HT-29 (cell line): ENCODE results near the gene AFG3L2. TPM values are rescaled to one million over a fixed set of nuclear protein-coding genes. Genes with fewer than 3 reads are reported as not detected.

Experiments used
- DNase-seq: peaks from one replicate; pipeline ENCODE4 v3.0.0-alpha.2; 2015; ENCODE audit warnings: low spot score
- total RNA-seq: library from RNA; depleted of rRNA; stranded (reverse); fragments of >200 nt; shearing (Covaris generic); gene quantifications from 2 replicates; pipeline ENCODE4 v1.2.3, GENCODE V29; 2014

The AFG3L2 gene
- total RNA-seq, 1 experiment from 2014 or later = 59.3 TPM

DNA sequence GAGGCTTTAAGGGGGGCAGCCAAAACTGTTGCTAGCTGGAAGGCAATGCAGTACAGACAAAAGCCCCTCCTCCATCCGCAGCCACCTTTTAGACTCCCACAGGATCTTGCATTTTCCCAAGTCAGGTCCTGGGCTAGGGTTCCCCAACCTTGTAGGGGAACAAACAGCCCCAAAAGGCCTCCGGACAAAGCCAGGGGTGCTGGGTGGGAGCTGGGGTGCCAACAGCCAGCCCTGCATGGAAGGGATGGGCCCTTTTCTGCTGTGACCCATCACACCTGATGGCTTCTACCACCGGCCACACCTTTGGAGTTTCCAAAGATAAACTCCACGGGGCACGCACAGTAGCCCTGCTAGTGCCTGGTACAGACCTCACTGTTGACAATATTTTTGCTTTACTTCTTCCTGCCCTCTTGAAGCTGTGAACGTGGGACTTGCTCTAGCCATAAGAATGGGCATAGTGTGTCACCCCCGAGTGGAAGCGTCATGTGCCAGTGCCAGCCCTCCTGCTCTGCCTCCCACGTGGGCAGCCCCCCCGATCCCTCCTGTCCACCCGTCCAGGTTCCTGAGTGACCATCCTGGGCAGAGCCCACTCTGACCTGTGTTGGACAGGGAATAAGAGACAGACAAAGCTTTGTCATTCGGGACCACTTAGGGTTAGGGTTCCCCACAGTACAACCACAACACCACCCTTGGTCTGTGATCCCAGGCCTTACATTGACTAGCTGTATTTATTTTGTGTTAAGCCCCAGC is 50.1 kb downstream of the AFG3L2 start:
- DNase-seq = no peak

DNA sequence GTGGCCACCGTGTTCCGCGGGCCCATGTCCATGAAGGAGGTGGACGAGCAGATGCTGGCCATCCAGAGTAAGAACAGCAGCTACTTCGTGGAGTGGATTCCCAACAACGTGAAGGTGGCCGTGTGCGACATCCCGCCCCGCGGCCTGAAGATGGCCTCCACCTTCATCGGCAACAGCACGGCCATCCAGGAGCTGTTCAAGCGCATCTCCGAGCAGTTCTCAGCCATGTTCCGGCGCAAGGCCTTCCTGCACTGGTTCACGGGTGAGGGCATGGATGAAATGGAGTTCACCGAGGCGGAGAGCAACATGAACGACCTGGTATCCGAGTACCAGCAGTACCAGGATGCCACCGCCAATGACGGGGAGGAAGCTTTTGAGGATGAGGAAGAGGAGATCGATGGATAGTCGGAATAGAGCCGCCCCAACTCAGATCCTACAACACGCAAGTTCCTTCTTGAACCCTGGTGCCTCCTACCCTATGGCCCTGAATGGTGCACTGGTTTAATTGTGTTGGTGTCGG is 51.2 kb downstream of the AFG3L2 start:
- DNase-seq = no peak

DNA sequence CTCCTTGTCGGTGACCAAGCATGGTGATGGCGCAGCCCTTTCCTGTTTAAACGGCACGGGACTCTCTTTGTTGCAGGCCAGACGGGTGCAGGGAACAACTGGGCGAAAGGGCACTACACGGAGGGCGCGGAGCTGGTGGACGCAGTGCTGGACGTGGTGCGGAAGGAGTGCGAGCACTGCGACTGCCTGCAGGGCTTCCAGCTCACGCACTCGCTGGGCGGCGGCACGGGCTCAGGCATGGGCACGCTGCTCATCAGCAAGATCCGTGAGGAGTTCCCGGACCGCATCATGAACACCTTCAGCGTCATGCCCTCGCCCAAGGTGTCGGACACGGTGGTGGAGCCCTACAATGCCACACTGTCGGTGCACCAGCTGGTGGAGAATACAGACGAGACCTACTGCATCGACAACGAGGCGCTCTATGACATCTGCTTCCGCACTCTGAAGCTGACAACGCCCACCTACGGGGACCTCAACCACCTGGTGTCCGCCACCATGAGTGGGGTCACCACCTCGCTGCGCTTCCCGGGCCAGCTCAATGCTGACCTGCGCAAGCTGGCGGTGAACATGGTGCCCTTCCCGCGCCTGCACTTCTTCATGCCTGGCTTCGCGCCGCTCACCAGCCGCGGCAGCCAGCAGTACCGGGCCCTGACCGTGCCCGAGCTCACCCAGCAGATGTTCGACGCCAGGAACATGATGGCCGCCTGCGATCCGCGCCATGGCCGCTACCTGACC is 51.9 kb downstream of the AFG3L2 start:
- DNase-seq = no peak

DNA sequence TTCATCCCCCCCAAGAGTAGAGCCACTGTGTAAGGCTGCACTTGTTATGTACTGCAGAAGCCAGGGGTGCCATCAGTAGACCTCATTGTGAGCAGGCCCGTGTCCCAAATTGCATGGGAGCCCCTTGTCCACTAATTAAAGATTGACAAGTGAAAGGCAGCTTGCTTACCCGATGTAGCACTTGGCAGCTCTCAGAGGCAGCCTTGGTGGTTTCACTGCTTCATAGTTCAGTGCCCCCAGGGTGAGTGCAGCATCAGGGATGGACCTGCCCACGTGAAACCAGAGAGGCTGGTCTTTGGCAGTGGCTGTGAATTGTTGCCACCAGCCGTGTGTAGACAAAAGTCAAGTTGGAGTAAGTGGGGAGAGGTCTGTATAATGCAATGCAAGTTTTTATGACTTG is 55.7 kb downstream of the AFG3L2 start:
- no peak for DNase-seq

DNA sequence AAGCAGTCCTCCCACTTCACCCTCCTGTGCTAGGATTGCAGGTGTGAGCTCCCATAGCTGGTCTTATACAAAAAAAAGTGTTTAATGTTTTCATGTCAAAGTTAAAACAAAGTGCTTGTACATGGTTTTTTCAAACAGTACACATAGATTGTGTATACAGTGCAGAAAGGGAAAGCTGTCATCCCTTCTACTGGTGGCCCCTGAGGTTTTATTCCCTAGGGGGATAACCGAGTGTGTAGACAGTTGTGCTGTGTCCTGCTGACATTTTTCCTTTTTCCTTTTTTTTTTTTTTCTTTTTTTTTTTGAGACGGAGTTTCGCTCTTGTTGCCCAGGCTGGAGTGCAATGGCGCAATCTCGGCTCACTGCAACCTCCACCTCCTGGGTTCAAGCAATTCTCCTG is 58.2 kb downstream of the AFG3L2 start:
- no peak for DNase-seq

DNA sequence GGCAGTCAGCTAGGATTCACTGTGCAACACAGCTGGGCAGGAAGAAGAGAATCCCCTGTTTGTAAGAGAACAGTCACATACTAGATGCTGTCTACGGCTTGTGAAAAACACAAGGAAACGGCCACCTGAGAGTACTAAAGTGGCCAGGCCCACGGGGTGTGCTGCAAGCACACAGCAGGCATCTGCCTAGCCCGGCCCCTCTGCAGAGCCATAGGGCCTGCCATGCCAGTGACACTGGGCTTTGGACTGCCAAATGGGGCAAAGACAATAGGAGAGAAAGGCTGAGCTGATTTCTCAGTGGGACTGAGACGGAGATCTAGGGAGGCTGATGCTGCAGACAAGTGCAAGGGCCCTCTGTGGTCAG is 58.7 kb downstream of the AFG3L2 start:
- DNase-seq = no peak

DNA sequence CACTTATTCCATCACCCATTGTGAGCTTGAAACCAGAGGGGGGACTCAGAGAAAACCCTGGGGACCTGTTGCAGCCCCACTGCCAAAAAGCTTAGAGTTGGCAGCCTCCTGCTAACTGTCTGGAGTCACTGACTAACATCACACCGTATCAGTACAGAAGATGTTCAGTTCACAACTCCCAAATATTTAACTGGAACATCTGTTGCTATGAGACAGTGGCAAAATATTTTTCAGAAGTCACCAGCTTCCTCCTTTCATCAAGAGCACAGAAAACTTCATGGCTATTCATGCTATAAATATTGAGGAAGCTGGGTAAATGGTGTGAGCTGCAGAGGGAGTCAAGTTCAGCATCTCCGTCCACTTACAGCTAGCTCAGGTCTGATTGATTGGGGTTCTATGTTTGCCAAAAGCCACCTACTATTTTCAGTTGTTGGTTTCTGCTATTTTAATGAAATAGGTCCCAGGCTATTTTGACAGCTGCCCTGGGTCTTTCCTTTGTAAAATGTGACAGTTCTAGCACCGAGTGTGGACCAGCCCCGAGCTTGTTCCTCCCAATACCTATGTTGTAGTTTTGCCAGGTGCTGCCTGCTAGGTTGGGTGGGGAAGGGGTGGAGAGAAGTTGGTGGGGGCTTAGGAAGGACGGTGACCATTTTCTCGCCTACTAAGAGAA is 59.2 kb downstream of the AFG3L2 start:
- no peak for DNase-seq

DNA sequence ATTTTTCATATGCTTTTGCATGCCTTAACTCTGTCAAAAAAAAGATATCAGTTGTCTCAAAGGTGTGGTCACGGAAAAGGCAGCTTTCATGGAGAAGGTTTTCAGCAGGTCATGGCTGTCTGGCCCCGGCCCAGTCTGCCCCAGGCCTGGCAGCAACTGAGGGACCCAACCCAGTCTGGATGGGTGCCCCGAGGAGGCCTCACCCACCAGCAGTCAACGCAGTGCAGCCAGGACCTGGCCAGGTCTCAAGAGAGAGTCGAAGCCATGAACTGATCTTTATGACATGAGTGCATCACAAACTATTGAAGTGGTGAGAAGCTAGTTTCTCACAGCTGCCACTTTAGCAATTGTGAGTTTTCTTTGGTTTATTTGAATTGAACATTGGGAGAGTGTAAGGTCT is 61.1 kb downstream of the AFG3L2 start:
- no peak for DNase-seq

DNA sequence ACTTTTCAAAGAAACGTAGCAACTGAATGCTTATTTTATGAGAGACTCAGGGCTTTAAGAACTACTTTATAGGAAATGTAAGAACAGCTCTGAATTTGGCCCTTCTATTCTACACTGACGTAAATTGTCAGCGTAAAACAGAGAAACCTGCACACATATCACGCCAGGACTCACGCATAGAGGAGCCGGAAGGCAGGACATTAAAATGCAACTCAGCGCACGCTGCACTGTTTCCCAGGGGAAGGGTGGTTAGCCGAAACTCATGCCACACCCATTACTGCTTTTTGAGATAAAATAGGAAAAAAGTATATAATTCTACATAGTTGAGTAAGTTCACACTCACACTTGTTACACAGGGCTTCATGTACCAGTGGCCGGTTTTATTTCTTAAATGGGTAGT is 61.5 kb downstream of the AFG3L2 start:
- DNase-seq = no peak

DNA sequence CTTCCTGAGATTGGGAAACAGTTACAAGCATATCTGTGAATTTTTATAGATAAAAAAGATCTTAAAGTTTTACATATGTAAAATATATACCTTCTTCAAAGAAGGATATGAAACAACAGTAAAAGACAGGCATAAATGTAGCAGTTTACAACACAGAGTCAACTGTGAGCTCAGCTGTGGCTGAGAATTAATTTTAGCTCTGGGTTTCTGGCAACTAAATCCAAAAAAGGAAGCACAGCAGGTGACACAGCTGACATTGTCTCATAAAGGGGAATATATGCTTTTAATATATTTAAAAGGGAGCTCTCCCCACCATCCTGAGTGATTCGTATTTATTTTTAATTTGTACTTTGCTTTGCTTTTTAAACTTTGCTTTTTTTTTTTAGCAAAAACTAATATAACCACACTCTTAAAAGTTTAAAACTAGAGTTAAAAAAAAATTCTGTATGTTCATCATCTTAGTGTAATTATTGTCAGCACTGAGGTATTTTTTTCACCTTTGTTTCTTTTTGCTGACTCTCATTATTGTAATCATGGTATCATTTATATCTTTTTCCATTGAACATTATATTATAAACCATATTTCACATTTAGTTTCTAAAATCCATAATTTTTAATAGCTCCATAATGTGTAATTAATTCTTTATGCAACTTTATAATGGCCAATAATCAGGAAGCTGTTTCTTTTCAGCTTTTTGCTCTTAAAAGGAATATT is 62.3 kb downstream of the AFG3L2 start:
- DNase-seq = no peak

DNA sequence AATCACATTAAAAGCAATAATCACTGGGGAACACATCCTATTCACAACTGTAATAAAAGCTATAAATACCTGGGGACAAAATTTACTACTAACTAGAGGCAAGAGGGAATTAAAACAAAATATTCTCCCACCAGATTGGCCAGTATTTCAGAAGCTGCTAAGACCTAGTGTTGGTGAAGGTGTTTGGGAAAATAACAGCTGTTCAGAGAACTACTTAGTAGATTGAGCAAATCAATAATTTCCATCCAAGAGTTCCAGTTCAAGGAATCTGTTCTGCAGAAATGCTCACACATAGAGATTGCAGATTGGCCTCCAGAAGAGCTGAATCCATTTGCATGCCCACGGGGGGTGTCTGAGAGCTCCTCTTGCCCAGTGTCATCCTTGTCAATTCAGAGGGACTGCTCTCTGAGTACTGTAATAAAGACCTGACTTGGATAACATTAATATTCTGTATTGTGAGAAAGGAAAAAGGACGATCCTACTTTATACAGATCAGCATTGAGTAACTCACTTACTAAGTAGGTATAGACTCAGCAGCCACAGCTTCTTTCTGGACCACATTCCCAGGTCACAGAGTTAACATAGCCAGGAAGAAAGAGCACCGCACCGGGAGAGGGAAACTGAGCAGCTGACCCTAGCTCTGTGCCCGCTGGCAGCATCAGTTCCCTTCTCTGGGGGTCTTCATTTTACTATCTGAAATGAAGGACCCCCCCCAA is 63.3 kb downstream of the AFG3L2 start:
- no peak for DNase-seq

DNA sequence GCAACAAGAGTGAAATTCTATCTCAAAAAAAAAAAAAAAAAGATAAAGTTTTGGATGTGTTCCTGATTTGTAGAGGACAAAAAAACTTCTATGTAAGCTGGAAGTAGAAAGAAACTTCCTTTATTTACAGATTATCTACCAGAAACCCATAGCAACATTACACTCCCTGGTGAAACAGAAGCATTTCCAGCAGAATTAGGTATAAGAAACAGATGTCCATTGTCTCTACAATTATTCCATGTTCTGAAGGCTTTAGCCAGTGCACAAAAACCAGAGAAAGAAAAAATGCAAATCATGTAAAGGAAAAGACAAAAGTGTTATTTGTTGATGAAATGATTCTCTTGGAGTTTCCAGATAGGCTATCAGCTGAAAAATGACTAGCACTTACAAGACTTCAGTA is 64.1 kb downstream of the AFG3L2 start:
- DNase-seq = no peak

DNA sequence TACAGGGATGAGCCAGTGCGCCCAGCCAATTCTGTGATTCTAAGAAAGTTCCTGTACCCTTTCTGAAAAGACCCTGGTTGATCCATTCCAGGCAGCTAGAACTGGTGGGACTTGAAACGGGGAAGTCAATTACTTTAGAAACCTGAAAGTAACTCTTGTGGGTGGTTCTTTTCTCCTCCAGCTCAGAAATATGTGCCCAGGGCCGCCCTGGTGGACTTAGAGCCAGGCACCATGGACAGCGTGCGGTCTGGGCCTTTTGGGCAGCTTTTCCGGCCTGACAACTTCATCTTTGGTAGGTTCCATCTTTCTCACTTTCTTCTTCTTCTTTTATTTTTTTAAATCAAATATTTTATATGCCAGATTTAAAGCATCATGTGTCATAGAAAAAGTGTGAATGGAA is 66.3 kb downstream of the AFG3L2 start:
- DNase-seq = no peak

DNA sequence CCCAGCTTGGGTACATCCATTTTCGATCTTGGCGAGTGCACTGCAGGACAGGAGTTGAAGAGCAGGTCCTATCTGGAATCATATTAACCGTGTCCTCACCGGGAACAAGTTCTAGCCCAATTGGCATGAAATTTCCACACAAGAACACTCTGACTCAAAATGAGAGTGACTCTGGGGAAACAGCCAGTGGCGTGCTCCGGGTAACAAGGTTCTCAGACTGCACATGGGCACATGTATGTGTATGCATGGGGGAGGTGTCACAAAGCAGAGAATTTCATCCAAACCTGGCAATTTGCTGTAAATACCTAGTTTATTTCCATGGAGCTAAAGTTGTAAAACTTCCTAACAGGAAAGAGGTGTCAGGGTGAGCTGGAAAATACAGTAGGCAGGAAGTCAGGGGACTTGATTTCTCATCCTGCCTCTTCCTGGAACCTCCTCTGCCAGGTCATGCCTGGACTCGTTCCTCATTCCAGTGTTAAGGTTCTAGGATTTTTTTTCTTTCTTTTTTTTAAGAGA is 67.3 kb downstream of the AFG3L2 start:
- DNase-seq = no peak

DNA sequence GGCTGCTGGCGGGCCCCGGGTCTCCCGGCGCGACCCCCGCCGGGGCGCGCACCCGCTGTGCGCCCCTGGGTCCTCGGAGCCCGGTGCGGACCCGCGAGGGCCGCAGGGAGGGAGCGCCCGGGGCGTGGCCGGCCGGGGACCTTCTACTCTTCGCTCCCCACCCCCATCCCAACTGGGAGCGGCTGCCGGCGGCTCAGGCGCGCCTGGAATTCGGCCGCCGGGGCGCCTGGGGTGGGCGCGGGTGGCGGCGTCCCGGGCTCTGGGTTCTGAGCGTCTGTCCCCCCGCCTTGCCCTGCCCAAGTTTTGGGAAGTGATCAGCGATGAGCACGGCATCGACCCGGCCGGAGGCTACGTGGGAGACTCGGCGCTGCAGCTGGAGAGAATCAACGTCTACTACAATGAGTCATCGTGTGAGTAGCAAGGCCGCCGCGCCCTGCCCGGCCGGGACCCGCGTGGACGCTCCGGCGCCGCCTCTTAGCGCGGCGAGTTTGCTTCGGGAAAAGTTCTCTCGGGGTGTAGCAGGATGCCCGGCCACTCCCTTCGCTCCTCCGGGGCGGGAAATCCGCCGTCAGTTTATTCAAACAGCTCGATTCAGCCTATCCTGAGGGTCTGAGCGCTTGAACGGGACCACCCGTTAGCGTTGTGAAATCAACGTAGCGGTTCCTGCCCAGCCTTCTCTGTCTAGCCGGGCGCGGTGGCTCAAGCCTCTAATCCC is 68.5 kb downstream of the AFG3L2 start:
- peak; percentile 47 for DNase-seq

DNA sequence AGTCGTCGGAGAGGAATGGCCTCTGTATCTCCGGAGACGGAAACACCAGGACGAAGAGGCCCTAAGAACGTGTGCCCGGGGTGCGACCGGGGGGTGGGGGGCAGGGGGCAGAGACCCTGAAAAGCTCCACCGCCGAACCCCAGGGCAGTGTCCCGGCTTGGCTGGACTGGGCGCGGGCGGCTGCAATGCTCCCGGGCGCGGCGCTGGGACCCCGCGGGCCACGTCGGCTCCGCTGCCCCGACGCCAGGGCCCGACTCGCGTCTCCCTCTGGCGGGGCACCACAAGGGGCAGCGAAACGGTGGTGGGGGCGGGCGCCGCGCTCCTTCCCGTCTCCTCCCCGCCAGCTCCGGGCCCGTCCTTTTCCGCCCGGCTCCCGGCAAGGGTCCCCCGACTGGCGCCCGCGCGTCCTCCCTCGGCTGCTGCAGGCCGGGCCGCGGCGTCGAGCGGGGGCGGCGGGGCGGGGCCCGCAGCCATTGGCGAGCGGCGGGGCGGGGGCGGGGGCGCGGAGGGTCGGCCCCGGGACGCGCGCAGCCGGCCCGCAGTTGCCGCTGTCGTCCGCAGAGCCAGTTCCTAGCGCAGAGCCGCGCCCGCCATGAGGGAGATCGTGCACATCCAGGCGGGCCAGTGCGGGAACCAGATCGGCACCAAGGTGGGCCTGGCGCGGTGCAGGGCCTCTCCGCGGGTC is 69.2 kb downstream of the AFG3L2 start, which contains the start of gene TUBB6:
Gene TUBB6, plus strand, starts transcription at position 541 of the 685 bp plus-strand sequence. Its CDS starts 52 bp downstream, at position 593.
- DNase-seq = no peak

DNA sequence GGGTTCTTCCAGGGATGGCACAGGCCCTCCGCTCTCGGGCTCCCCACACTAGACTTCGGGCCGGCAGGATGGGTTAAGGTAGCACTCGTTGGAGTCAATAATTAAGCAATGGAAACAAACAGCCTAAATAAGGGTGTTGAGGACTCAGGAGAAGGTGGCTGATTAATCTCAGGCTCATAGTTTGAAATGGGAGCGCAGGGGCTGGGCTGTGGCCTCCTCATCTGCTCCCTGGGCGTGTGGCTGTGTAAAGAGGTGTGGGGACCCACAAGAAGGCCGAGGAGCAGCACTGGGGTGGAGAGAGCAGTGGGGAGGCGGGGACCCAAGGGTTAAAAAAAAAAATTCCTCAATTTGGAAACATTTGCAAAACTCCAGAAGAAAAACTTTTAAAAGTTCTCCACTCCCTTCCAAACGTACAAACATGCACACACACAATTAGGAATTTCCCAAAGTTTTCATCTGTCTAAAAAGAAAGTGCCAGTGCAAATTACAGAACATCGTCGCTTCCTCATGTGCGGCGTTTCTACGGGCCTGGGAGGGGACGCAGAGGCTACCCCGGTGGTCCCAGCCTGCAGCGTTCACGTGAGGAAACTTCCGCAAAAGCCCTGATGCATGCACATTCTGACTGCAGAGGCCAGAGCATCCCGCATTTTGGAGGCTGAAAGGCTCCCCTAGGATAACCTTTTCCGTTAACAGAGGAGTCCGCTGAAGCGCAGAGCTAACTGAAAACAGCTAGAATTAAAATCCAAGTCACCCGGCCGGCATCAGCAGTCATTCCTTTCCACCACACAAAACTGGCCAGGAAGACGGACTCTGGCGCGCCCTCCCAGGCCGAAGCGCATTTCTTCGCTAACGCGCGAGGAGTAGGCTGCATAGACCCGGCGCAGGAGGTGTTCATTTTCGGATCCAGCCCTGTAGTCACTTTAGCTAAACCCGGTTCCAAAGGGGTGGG is 70.0 kb downstream of the AFG3L2 start:
- no peak for DNase-seq

DNA sequence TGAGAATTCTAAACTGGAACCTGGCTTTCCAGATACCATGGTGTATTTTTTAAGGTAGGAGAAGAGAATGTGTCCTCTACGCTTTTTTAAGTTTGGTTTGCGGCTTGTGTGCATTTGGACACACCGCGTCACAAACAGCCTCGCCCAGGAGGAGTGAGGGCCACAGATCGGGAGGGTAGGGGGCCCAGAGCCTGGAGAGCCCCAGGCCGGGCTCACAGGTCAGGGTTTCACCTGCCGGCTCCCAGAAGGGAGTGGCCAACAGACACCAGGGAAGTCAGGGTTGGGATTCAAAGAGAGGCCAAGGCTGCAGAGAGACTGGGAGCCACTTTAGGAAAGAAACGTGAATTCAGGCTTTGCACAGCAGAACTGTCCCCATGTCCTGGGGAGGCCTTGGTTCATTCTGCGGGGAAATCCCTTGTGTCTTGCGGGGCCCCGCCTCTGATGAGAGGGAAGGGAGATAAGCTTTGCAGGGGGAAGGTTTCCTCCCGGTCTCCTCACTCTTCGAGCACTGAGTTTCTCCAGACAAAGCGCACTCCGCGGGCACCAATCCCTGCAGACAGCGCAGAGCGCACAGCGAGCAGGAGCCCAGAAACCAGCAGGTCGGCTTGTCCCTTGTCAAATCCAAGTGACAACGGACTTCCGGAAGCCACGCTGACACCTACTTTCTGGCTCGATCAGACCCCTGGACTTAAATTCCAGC is 70.9 kb downstream of the AFG3L2 start:
- DNase-seq = no peak
